ENCODE data around the gene ASIP. TPM values are rescaled to one million over a fixed set of nuclear protein-coding genes. Genes with fewer than 3 reads are reported as not detected.

Gene ASIP
- total RNA-seq, 1 experiment from 2014 or later: not detected

DNA sequence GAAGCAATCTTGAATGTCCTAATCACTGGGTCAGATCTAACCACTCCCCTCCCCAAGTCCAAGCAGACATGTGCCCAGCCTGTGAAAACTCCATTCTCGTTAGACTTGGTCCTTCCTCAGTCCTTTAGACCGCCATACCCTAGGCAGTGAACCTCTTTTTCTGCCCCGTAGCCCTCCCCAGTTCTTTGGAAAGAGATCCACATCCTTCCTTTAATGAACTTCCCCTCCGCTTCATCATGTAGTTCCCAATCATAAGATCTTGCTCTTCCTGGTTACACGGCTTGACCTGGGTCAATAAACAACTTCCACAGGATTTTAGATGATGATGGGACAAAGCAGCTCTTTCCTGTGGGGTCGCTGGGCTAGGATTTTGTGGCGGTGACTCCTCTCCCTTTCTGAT, 52.4 kb downstream of the ASIP start:
- no peak for TF ChIP-seq EZH2 (IDR thresholded peaks at IDR 0.05; ENCODE audit: borderline replicate concordance, low read depth, low read length, poor library complexity, severe bottlenecking)
- TF ChIP-seq CTCF (conservative IDR thresholded peaks at IDR 0.05; ENCODE audit: low read depth, low read length): no peak
- DNase-seq (ENCODE audit: low spot score): no peak
- H3K27me3 ChIP-seq (replicated peaks; ENCODE audit: insufficient read depth, low read depth, low read length, poor library complexity): no peaks in the 10 kb centered on the region
- POLR2A ChIA-PET (ENCODE audit: low non-redundant PET): no interaction called here
- H3K9me3 ChIP-seq (ENCODE audit: low read depth, low read length, poor library complexity, severe bottlenecking): no peaks in the 10 kb centered on the region
- CTCF ChIA-PET: no interaction called here
- H3K4me3 ChIP-seq (ENCODE audit: low read depth, low read length, poor library complexity, severe bottlenecking): no peak overlapping the region
- intact Hi-C loops (cut with micrococcal nuclease; ENCODE audit: unreplicated experiment): no loop called here
- no peaks in the 10 kb centered on the region for H3K4me1 ChIP-seq (ENCODE audit: insufficient read depth, low read length, poor library complexity, severe bottlenecking)
- H3K27ac ChIP-seq (ENCODE audit: low read depth, low read length, poor library complexity, severe bottlenecking): no peak overlapping the region
- BruUV-seq (replicated peaks): no TSS peak
- H3K36me3 ChIP-seq (ENCODE audit: insufficient read depth, low read length, poor library complexity, severe bottlenecking): peaks cover 60% of the 10 kb centered on the region

DNA sequence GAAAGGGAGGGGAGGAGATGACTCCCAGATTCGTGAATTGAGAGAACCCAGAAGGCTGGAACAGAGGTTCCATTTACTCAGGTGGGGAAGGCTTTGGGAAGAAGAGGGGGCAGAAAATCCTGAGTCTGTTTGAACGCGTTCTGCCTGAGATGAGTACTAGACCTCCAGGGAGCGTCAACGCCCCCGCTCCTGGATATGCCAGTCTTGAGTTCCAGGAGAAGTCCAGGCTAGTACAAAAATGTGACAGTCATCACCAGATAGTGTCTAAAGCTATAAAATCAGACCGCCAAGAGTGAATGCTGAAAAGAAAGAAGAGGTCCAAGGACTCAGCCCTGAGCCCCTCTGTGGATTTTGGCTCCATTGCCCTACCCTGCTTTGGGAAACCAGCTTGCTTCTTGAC, 53.3 kb downstream of the ASIP start:
- ChIA-PET CTCF (interaction anchor here (0.6 kb wide), 1 partner anchor 138 kb away, joined by 7 read pairs; no protein-coding TSS in a partner anchor), POLR2A (ENCODE audit: low non-redundant PET) (no interaction called here)
- intact Hi-C loops (cut with micrococcal nuclease; ENCODE audit: unreplicated experiment): no loop called here
- Histone ChIP-seq H3K9me3 (ENCODE audit: low read depth, low read length, poor library complexity, severe bottlenecking) (no peaks in the 10 kb centered on the region), H3K27ac (ENCODE audit: low read depth, low read length, poor library complexity, severe bottlenecking) (no peak overlapping the region), H3K36me3 (ENCODE audit: insufficient read depth, low read length, poor library complexity, severe bottlenecking) (peaks cover 56% of the 10 kb centered on the region), H3K27me3 (replicated peaks; ENCODE audit: insufficient read depth, low read depth, low read length, poor library complexity) (no peaks in the 10 kb centered on the region), H3K4me3 (ENCODE audit: low read depth, low read length, poor library complexity, severe bottlenecking) (no peak overlapping the region), H3K4me1 (ENCODE audit: insufficient read depth, low read length, poor library complexity, severe bottlenecking) (no peaks in the 10 kb centered on the region)
- BruUV-seq (replicated peaks): no TSS peak
- no peak for TF ChIP-seq CTCF (conservative IDR thresholded peaks at IDR 0.05; ENCODE audit: low read depth, low read length)
- no peak for TF ChIP-seq EZH2 (IDR thresholded peaks at IDR 0.05; ENCODE audit: borderline replicate concordance, low read depth, low read length, poor library complexity, severe bottlenecking)
- no peak for DNase-seq (ENCODE audit: low spot score)

DNA sequence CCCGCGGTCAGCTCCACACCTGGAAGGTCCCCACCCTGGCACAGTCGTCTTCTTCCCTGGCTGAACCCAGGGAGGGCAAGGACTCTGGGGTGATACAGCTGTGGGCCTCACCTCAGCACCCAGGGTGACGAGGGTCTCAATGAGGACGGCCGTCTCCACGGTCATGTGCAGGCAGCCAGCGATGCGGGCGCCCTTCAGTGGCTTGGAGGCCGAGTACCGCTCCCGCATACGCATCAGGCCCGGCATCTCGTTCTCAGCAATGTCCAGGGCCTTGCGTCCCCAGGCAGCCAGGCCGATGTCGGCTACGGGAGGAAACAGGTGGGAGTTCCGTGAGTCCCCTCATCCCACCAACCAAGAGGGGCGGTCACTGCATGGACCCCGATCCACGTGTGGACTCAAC, 54.1 kb downstream of the ASIP start:
- Histone ChIP-seq H3K4me1 (ENCODE audit: insufficient read depth, low read length, poor library complexity, severe bottlenecking) (no peaks in the 10 kb centered on the region), H3K4me3 (ENCODE audit: low read depth, low read length, poor library complexity, severe bottlenecking) (no peak overlapping the region), H3K9me3 (ENCODE audit: low read depth, low read length, poor library complexity, severe bottlenecking) (no peaks in the 10 kb centered on the region), H3K36me3 (ENCODE audit: insufficient read depth, low read length, poor library complexity, severe bottlenecking) (peaks cover 50% of the 10 kb centered on the region), H3K27ac (ENCODE audit: low read depth, low read length, poor library complexity, severe bottlenecking) (no peak overlapping the region), H3K27me3 (replicated peaks; ENCODE audit: insufficient read depth, low read depth, low read length, poor library complexity) (no peaks in the 10 kb centered on the region)
- BruUV-seq (replicated peaks): no TSS peak
- ChIA-PET CTCF (no interaction called here), POLR2A (ENCODE audit: low non-redundant PET) (no interaction called here)
- intact Hi-C loops (cut with micrococcal nuclease; ENCODE audit: unreplicated experiment): no loop called here
- no peak for DNase-seq (ENCODE audit: low spot score)
- TF ChIP-seq CTCF (conservative IDR thresholded peaks at IDR 0.05; ENCODE audit: low read depth, low read length) (no peak), EZH2 (IDR thresholded peaks at IDR 0.05; ENCODE audit: borderline replicate concordance, low read depth, low read length, poor library complexity, severe bottlenecking) (no peak)

All from A673 (cell line).